Stimulated activated CD4-positive, alpha-beta T cell treated with anti-CD3 and anti-CD28 coated beads, Interleukin-2, amount 100 ng/mL, for 24 hours (primary cell): ENCODE measurements around the gene IGHMBP2.

Experiments used
- DNase-seq, 2 donors: peaks; one replicate each; pipeline ENCODE4 v3.0.0-alpha.2; 2020

Gene IGHMBP2

GRCh38 chr11:68940651-68941323 is 37.1 kb downstream of the IGHMBP2 start:
- no peak for DNase-seq

- no peak for DNase-seq
Measured at GRCh38 chr11:68941324-68942094, 37.8 kb downstream of the IGHMBP2 start.

- no peak for DNase-seq
Measured at GRCh38 chr11:68942095-68942620, 38.5 kb downstream of the IGHMBP2 start.

GRCh38 chr11:68942751-68943271 is 39.1 kb downstream of the IGHMBP2 start:
- no peak for DNase-seq

- no peak for DNase-seq
Measured at GRCh38 chr11:68946416-68947090, 42.9 kb downstream of the IGHMBP2 start.

GRCh38 chr11:68947151-68947550 is 43.5 kb downstream of the IGHMBP2 start:
- no peak for DNase-seq

- DNase-seq = no peak
Measured at GRCh38 chr11:68948496-68948895, 44.8 kb downstream of the IGHMBP2 start.

- DNase-seq = no peak
Measured at GRCh38 chr11:68948935-68949334, 45.2 kb downstream of the IGHMBP2 start.

- DNase-seq = no peak
Measured at GRCh38 chr11:68950270-68950669, 46.6 kb downstream of the IGHMBP2 start.

GRCh38 chr11:68950762-68951161 is 47.1 kb downstream of the IGHMBP2 start:
- no peak for DNase-seq

GRCh38 chr11:68954836-68955606 is 51.3 kb downstream of the IGHMBP2 start:
- DNase-seq = no peak

- no peak for DNase-seq
Measured at GRCh38 chr11:68955607-68955958, 51.9 kb downstream of the IGHMBP2 start.

- DNase-seq = peak; percentile 13 to 43
Measured at GRCh38 chr11:68956142-68956541, 52.5 kb downstream of the IGHMBP2 start.

- no peak for DNase-seq
Measured at GRCh38 chr11:68956547-68957254, 53.0 kb downstream of the IGHMBP2 start.

- DNase-seq = no peak
Measured at GRCh38 chr11:68958211-68958610, 54.5 kb downstream of the IGHMBP2 start.

- no peak for DNase-seq
Measured at GRCh38 chr11:68959465-68960293, 56.0 kb downstream of the IGHMBP2 start.

GRCh38 chr11:68960294-68961071 is 56.8 kb downstream of the IGHMBP2 start:
- no peak for DNase-seq

GRCh38 chr11:68961245-68961644 is 57.6 kb downstream of the IGHMBP2 start:
- no peak for DNase-seq

GRCh38 chr11:68962527-68963250 is 59.0 kb downstream of the IGHMBP2 start:
- DNase-seq = peak; percentile 7 to 25
